ENCODE results near the gene OST4.

The OST4 gene

DNA sequence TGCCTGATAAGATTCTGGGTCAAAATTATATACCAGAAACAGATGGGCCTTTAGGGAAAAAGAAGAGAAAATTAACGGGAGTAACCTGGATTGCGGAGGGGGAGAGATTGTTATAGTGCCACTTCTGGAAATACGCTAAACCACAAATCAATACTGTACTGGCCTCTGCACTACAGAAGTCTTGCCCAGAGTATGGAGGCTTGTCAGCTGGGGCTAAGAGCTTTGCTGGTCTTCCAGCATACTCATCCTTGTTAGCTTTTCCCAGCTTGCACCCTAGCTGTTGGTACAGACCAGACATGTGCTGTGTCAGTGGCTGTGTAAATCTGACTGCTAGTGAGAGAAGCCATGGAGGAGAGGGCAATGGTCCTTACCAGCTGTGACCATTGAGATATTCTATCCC, 11.1 kb downstream of the OST4 start:
- no peak for DNase-seq (ENCODE audit: low read depth)
- H3K4me3 ChIP-seq (ENCODE audit: control insufficient read depth, low read depth, low read length) = no peak overlapping the region
- no peak for TF ChIP-seq CTCF (conservative IDR thresholded peaks at IDR 0.05; ENCODE audit: control insufficient read depth, insufficient read depth, low read depth, low read length)

DNA sequence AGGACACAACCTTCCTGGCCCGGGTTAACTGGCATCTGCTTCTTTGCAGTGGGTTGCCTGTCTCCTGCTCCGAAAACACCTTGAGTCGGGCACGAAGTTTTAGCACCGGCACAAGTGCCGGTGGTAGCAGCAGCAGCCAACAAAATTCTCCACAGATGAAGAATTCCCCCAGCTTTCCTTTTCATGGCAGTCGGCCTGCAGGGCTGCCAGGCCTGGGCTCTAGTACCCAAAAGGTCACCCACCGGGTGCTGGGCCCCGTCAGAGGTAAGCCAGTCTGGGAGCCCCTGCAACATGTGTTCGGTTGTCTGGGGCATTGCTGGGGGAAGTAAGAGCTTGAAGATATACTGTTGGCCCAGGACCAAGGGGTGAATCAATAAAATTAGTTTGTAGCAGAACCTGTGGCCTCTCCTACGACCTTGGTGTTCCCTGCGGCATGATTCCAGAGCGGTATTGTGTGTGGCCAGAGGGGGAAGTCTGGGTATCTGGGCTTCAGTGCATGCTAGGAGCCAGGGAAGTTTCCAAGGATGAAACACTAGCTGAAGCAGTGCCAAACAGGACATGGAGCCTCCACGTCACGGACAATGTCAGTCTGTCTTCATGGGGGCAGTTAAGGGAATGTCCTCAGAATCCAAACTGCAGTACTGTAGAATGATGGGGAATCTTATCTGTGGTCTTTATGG, 12.2 kb downstream of the OST4 start:
- DNase-seq (ENCODE audit: low read depth) = peak; percentile 48
- H3K4me3 ChIP-seq (ENCODE audit: control insufficient read depth, low read depth, low read length) = no peak overlapping the region
- no peak for TF ChIP-seq CTCF (conservative IDR thresholded peaks at IDR 0.05; ENCODE audit: control insufficient read depth, insufficient read depth, low read depth, low read length)

DNA sequence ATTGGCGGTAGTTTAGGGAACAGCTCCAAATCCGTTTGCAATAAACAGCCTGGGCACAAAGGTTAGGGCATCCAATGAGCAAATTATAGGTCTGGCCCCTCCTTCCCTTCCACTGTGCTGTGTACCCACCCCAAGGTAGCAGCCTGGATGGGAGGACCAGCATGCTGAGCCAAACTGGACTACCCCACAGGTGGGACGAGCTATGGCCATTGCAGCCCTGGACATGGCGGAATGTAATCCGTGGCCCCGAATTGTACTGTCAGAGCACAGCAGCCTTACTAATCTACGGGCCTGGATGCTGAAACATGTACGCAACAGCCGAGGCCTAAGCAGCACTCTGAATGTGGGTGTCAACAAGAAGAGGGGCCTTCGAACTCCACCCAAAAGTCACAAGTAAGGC, 13.2 kb downstream of the OST4 start:
- DNase-seq (ENCODE audit: low read depth) = no peak
- no peak for TF ChIP-seq CTCF (conservative IDR thresholded peaks at IDR 0.05; ENCODE audit: control insufficient read depth, insufficient read depth, low read depth, low read length)
- no peak overlapping the region for H3K4me3 ChIP-seq (ENCODE audit: control insufficient read depth, low read depth, low read length)

DNA sequence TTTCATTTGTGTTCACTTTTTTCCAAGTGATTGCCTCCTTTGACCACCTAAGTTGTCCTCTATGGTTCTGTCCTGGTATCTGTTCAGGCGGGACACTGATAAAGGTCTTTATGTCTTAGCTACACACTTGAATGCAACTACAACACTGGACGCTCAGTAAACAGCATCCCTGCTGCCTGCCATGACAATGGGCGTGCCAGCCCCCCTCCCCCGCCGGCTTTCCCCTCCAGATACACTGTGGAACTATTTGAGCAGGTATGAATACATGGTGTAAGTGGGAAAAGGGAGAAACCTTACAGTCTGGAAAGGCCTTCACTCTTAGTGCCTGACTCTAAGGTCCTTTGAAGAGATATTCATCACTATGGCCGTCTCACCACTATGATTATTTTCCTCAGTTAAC, 14.3 kb downstream of the OST4 start:
- no peak overlapping the region for H3K4me3 ChIP-seq (ENCODE audit: control insufficient read depth, low read depth, low read length)
- no peak for TF ChIP-seq CTCF (conservative IDR thresholded peaks at IDR 0.05; ENCODE audit: control insufficient read depth, insufficient read depth, low read depth, low read length)
- DNase-seq (ENCODE audit: low read depth) = no peak

DNA sequence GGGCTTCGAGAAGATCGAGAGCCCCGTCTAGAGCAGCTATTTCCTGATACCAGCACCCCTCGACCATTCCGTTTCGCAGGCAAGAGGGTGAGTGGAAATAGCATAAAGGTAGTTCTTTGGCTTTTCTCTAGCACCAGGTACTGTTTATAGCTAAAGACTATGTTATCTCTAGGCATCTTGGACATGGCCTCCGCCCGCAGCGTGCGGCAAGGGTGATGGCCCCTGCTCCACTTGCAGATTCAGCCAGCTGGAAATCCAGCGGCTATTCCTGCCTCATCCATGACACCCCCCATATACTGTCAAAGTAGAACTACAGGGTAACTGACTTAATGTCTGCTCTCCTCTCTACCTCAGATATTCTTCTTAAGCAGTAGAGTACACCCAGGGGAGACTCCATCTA, 16.7 kb downstream of the OST4 start:
- H3K4me3 ChIP-seq (ENCODE audit: control insufficient read depth, low read depth, low read length) = no peak overlapping the region
- no peak for TF ChIP-seq CTCF (conservative IDR thresholded peaks at IDR 0.05; ENCODE audit: control insufficient read depth, insufficient read depth, low read depth, low read length)
- no peak for DNase-seq (ENCODE audit: low read depth)

- no peak for DNase-seq (ENCODE audit: low read depth)
- no peak for TF ChIP-seq CTCF (conservative IDR thresholded peaks at IDR 0.05; ENCODE audit: control insufficient read depth, insufficient read depth, low read depth, low read length)
Measured at GRCh38 chr2:27053776-27054175, 17.7 kb downstream of the OST4 start.

GRCh38 chr2:27053321-27053720, 18.1 kb downstream of the OST4 start:
- no peak overlapping the region for H3K4me3 ChIP-seq (ENCODE audit: control insufficient read depth, low read depth, low read length)
- no peak for DNase-seq (ENCODE audit: low read depth)
- TF ChIP-seq CTCF (conservative IDR thresholded peaks at IDR 0.05; ENCODE audit: control insufficient read depth, insufficient read depth, low read depth, low read length) = no peak

More at GRCh38 chr2:27053776-27054175, 17.7 kb downstream of the OST4 start:
- no peak overlapping the region for H3K4me3 ChIP-seq (ENCODE audit: control insufficient read depth, low read depth, low read length)
